Measurements from ENCODE around the gene NHSL1.

GRCh38 chr6:138421089-138421488, 78.2 kb downstream of the NHSL1 start:
- TF ChIP-seq REST (IDR thresholded peaks at IDR 0.05; ENCODE audit: insufficient read depth in 1 of 2, low read depth in 2 of 2, low read length in 2 of 2): no peak
- no peak for TF ChIP-seq POLR2AphosphoS5 (IDR thresholded peaks at IDR 0.05; ENCODE audit: low read depth, low read length)
- TF ChIP-seq SIN3A (IDR thresholded peaks at IDR 0.05; ENCODE audit: borderline replicate concordance, insufficient read depth, low read length): no peak
- no peak for TF ChIP-seq TAF1 (IDR thresholded peaks at IDR 0.05; ENCODE audit: borderline replicate concordance, insufficient read depth, low read length)
